Endothelial cell of umbilical vein (primary cell): ENCODE measurements around the gene FAU. TPM values are rescaled to one million over a fixed set of nuclear protein-coding genes. Genes with fewer than 3 reads are reported as not detected.

Experiments used
- BruUV-seq: library from RNA; stranded (reverse); fragments of 400-500 nt; replicated peaks from 2 replicates; lab custom pipeline; 2021; lab: Mats Ljungman, UMichigan
- CTCF ChIA-PET: fragments of 300-600, 350-600 bp; sonication (Branson Sonifier 250); formaldehyde crosslinking; loops from one replicate; lab custom pipeline; 2021; ENCODE audit warnings: antibody characterized with exemption, inconsistent platforms; lab: Charles Lee
- POLR2A ChIA-PET: fragments of 300-600, 350-600 bp; sonication (Branson Sonifier 250); formaldehyde crosslinking; loops from one replicate; lab custom pipeline; 2021; ENCODE audit warnings: antibody characterized with exemption, inconsistent platforms; lab: Charles Lee
- DNase-seq: peaks from one replicate; pipeline ENCODE4 v3.0.0-alpha.2; 2011; ENCODE audit warnings: low read depth, low spot score
- FAIRE-seq: peaks from 2 replicates; lab custom pipeline; 2011; peaks lifted over from hg19 to GRCh38; lab: Jason Lieb, UNC
- H2AFZ ChIP-seq: 2 replicates; pipeline ENCODE4 v1.6.0; 2012; ENCODE audit warnings: low read depth, low read length, control low read depth, inconsistent platforms
- H3K27ac ChIP-seq: 2 replicates; pipeline ENCODE4 v1.5.1; 2011; ENCODE audit warnings: low read depth, mild to moderate bottlenecking, control low read depth, low read length, moderate library complexity; ENCODE audit not compliant: insufficient read depth
- H3K27me3 ChIP-seq, 2 experiments: 2 replicates each; pipeline versions ENCODE4 v1.6.0 to v1.6.1; 2011; ENCODE audit warnings: low read length in 2 of 2, mixed read lengths in 1 of 2; ENCODE audit not compliant: control insufficient read depth in 2 of 2, insufficient read depth in 2 of 2
- H3K36me3 ChIP-seq, 2 experiments: 2 replicates in 1 of 2; 3 replicates in 1 of 2; pipeline ENCODE4 v1.5.1; 2011; ENCODE audit warnings: low read length in 2 of 2, mild to moderate bottlenecking in 1 of 2, moderate library complexity in 1 of 2; ENCODE audit not compliant: control insufficient read depth in 2 of 2, insufficient read depth in 2 of 2; ENCODE audit errors: extremely low read depth in 1 of 2
- H3K4me1 ChIP-seq: 3 replicates; pipeline ENCODE4 v1.5.1; 2011; ENCODE audit warnings: mild to moderate bottlenecking, low read length; ENCODE audit not compliant: control insufficient read depth, insufficient read depth; ENCODE audit errors: extremely low read depth
- H3K4me2 ChIP-seq: 2 replicates; pipeline ENCODE4 v1.6.1; 2011; ENCODE audit warnings: low read length, control low read depth, mixed read lengths; ENCODE audit not compliant: insufficient read depth
- H3K4me3 ChIP-seq, 3 experiments: fragments of 200-600 bp in 1 of 3; sonication (generic), shearing (Covaris generic) in 1 of 3; replicated peaks in 1 of 3; 2 replicates each; pipeline ENCODE4 v1.5.1; 2011 to 2016; ENCODE audit warnings: control low read depth in 3 of 3, low read length in 3 of 3, mild to moderate bottlenecking in 2 of 3, inconsistent platforms in 1 of 3, low read depth in 1 of 3, moderate library complexity in 1 of 3; ENCODE audit not compliant: insufficient read depth in 1 of 3
- H3K79me2 ChIP-seq: 2 replicates; pipeline ENCODE4 v1.6.0; 2012; ENCODE audit warnings: low read length, inconsistent platforms; ENCODE audit not compliant: control insufficient read depth, insufficient read depth
- H3K9ac ChIP-seq: replicated peaks from 2 replicates; pipeline ENCODE3; 2011; ENCODE audit warnings: low read length, control low read depth; ENCODE audit not compliant: insufficient read depth; ENCODE audit errors: extremely low read depth
- H3K9me1 ChIP-seq: replicated peaks from 3 replicates; pipeline ENCODE4 v1.6.0; 2011; ENCODE audit warnings: mild to moderate bottlenecking, low read length; ENCODE audit not compliant: control insufficient read depth, insufficient read depth; ENCODE audit errors: extremely low read depth
- H3K9me3 ChIP-seq: replicated peaks from 2 replicates; pipeline ENCODE4 v1.5.1; 2012; ENCODE audit warnings: low read length, inconsistent platforms; ENCODE audit not compliant: control insufficient read depth, insufficient read depth
- H4K20me1 ChIP-seq: replicated peaks from 2 replicates; pipeline ENCODE3; 2011; ENCODE audit warnings: mild to moderate bottlenecking, low read length; ENCODE audit not compliant: control insufficient read depth, insufficient read depth; ENCODE audit errors: extremely low read depth
- GATA2 ChIP-seq: IDR thresholded peaks from 2 replicates; pipeline ENCODE4 v1.7.0; 2011; ENCODE audit warnings: low read depth, mild to moderate bottlenecking, moderate library complexity, mixed read lengths, low read length; ENCODE audit not compliant: insufficient read length, insufficient read depth
- POLR2AphosphoS5 ChIP-seq: IDR thresholded peaks from 2 replicates; pipeline ENCODE4 v1.6.1; 2012; ENCODE audit warnings: low read depth, mild to moderate bottlenecking, control low read depth, low read length, moderate library complexity; ENCODE audit not compliant: insufficient read depth
- dilution Hi-C: fragments of 300-500 bp; cut with MboI; formaldehyde crosslinking; loops from one replicate; pipeline ENCODE4 v1.15.0; 2019; ENCODE audit warnings: low sequenced_read_pairs; ENCODE audit not compliant: extremely low pct_ligation_motif_present
- intact Hi-C: fragments of 100-400 bp; cut with micrococcal nuclease; formaldehyde crosslinking; loops from one replicate; pipeline ENCODE4 v1.10.0; 2022
- polyA plus RNA-seq, 4 experiments: library from polyadenylated mRNA; depleted of rRNA in 3 of 4; stranded (reverse) in 3 of 4; unstranded in 1 of 4; fragments of >200 nt; gene quantifications; 2 replicates each; pipeline versions ENCODE4 v1.2.1 to v1.2.3, GENCODE V29; 2011 to 2012; ENCODE audit warnings: missing spikeins in 1 of 4
- total RNA-seq: library from RNA; stranded (reverse); gene quantifications from 2 replicates; pipeline ENCODE4 v1.2.3, GENCODE V29; 2021

FAU gene
- total and polyA plus RNA-seq, 2 donors (not counting 3 experiments of a cell fraction or from before 2014, with no cell fraction given) = 741 to 746 TPM

GRCh38 chr11:65127473-65128181 is 5.7 kb upstream of the FAU start:
- no TSS peak for BruUV-seq
- peaks cover 12% of the 10 kb centered on the region for H3K79me2 ChIP-seq
- intact Hi-C loops = no loop called here

GRCh38 chr11:65126624-65127274 is 4.8 kb upstream of the FAU start:
- Histone ChIP-seq H4K20me1 (no peaks in the 10 kb centered on the region), H3K79me2 (peaks cover 16% of the 10 kb centered on the region), H3K9me1 (no peaks in the 10 kb centered on the region), H2AFZ (no peak overlapping the region), H3K9me3 (no peaks in the 10 kb centered on the region), H3K4me3 (no peak overlapping the region), H3K36me3 (peaks cover 11 to 50% of the 10 kb centered on the region in 2 experiments), H3K4me1 (peaks cover 4% of the 10 kb centered on the region), H3K9ac (no peak overlapping the region), H3K27me3 (no peaks in the 10 kb centered on the region), H3K27ac (no peak overlapping the region), H3K4me2 (no peak overlapping the region)
- no peak for TF ChIP-seq GATA2
- TF ChIP-seq POLR2AphosphoS5 = peak; percentile 43
- DNase-seq = no peak
- intact Hi-C loops = no loop called here
- no TSS peak for BruUV-seq
- CTCF ChIA-PET = no interaction called here
- POLR2A ChIA-PET = interaction anchor here (1.4 kb wide), 1 partner anchor 8 kb away, joined by 3 read pairs; no protein-coding TSS in a partner anchor
- no peak for FAIRE-seq
- dilution Hi-C loops = no loop called here

More at GRCh38 chr11:65127473-65128181, 5.7 kb upstream of the FAU start:
- Histone ChIP-seq H2AFZ (no peak overlapping the region), H3K4me2 (no peak overlapping the region), H3K9me3 (no peaks in the 10 kb centered on the region), H3K27me3 (no peaks in the 10 kb centered on the region), H3K4me1 (peaks cover 4% of the 10 kb centered on the region), H3K27ac (no peak overlapping the region), H3K9ac (no peak overlapping the region), H3K4me3 (no peak overlapping the region), H4K20me1 (no peaks in the 10 kb centered on the region), H3K9me1 (no peaks in the 10 kb centered on the region), H3K36me3 (peaks cover 11 to 56% of the 10 kb centered on the region in 2 experiments)
- DNase-seq (no peak), FAIRE-seq (no peak)
- POLR2A ChIA-PET = interaction anchor here (1.5 kb wide), 1 partner anchor 10 kb away, joined by 4 read pairs; the partner anchor contains the start of gene ZNHIT2
- TF ChIP-seq GATA2 = no peak
- CTCF ChIA-PET = interaction anchor here (1.2 kb wide), 2 partner anchors 10 to 17 kb away, joined by 3 read pairs; partner anchors contain the start of gene ZNHIT2
- dilution Hi-C loops = no loop called here
